ENCODE data around the gene ETS1.

The ETS1 gene

DNA sequence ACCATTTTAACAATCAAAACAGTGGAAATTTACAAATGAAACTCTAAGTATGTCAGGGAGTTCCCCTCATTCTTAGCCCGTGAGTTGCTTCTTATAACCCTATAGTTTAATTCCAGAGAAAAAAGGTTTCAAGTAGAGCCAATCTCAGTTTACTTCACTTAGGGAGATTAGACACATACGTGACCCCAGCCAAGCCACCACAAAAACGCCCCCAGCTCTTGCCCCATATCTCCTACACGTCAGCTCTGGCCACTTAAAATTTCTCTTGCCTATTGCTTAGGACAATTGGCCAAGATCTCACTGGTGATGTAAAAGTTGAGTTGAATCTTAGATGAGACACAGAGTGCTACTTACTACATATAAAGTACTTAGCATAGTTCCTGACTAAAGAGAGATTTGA is 166.4 kb downstream of the ETS1 start:
- ChIA-PET CTCF (no interaction called here), POLR2A (no interaction called here)
- no peaks in the 10 kb centered on the region for H3K36me3 ChIP-seq (ENCODE audit: control insufficient read depth in 2 of 2, insufficient read depth in 1 of 2, low read length in 2 of 2)
- TF ChIP-seq ZNF114 (tag by site-specific recombination; IDR thresholded peaks at IDR 0.05) (no peak), ZNF174 (tag by site-specific recombination; IDR thresholded peaks at IDR 0.05) (no peak), ZIC2 (tag by site-specific recombination; IDR thresholded peaks at IDR 0.05) (no peak), ZNF350 (tag by site-specific recombination; IDR thresholded peaks at IDR 0.05) (no peak), ZNF623 (tag by site-specific recombination; IDR thresholded peaks at IDR 0.05) (no peak), ZNF132 (tag by site-specific recombination; IDR thresholded peaks at IDR 0.05; ENCODE audit: borderline replicate concordance) (no peak), ZFP41 (tag by site-specific recombination; IDR thresholded peaks at IDR 0.05; ENCODE audit: borderline replicate concordance) (no peak), ZSCAN23 (tag by site-specific recombination; IDR thresholded peaks at IDR 0.05) (no peak), ZEB2 (tag by site-specific recombination; IDR thresholded peaks at IDR 0.05) (no peak), ZBTB7A (tag by site-specific recombination; IDR thresholded peaks at IDR 0.05; ENCODE audit: low read depth) (no peak), ZNF140 (tag by site-specific recombination; IDR thresholded peaks at IDR 0.05) (no peak), KLF1 (tag by site-specific recombination; IDR thresholded peaks at IDR 0.05) (no peak), ZNF600 (tag by site-specific recombination; IDR thresholded peaks at IDR 0.05) (no peak), ZNF138 (tag by site-specific recombination; IDR thresholded peaks at IDR 0.05; ENCODE audit: borderline replicate concordance) (no peak), ZNF416 (tag by site-specific recombination; IDR thresholded peaks at IDR 0.05) (no peak)
- TF ChIP-seq, protein P1, sequence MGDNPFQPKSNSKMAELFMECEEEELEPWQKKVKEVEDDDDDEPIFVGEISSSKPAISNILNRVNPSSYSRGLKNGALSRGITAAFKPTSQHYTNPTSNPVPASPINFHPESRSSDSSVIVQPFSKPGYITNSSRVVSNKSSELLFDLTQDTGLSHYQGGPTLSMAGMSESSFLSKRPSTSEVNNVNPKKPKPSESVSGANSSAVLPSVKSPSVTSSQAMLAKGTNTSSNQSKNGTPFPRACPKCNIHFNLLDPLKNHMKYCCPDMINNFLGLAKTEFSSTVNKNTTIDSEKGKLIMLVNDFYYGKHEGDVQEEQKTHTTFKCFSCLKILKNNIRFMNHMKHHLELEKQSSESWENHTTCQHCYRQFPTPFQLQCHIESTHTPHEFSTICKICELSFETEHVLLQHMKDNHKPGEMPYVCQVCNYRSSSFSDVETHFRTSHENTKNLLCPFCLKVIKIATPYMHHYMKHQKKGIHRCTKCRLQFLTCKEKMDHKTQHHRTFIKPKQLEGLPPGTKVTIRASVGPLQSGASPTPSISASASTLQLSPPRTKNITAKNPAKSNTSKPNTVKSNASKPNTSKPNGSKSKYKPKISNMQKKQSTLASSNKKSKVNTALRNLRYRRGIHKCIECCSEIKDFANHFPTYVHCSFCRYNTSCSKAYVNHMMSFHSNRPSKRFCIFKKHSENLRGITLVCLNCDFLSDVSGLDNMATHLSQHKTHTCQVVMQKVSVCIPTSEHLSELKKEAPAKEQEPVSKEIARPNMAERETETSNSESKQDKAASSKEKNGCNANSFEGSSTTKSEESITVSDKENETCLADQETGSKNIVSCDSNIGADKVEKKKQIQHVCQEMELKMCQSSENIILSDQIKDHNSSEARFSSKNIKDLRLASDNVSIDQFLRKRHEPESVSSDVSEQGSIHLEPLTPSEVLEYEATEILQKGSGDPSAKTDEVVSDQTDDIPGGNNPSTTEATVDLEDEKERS (tag by site-specific recombination; IDR thresholded peaks at IDR 0.05) = no peak
- TF ChIP-seq, protein P2, sequence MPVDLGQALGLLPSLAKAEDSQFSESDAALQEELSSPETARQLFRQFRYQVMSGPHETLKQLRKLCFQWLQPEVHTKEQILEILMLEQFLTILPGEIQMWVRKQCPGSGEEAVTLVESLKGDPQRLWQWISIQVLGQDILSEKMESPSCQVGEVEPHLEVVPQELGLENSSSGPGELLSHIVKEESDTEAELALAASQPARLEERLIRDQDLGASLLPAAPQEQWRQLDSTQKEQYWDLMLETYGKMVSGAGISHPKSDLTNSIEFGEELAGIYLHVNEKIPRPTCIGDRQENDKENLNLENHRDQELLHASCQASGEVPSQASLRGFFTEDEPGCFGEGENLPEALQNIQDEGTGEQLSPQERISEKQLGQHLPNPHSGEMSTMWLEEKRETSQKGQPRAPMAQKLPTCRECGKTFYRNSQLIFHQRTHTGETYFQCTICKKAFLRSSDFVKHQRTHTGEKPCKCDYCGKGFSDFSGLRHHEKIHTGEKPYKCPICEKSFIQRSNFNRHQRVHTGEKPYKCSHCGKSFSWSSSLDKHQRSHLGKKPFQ (tag by site-specific recombination; IDR thresholded peaks at IDR 0.05) = no peak
- no peaks in the 10 kb centered on the region; the same call in 1 of the 2 replicates for H3K4me1 ChIP-seq (ENCODE audit: control insufficient read depth, insufficient read depth, low read length)
- no peak overlapping the region for H3K4me3 ChIP-seq (ENCODE audit: low read depth, low read length)
- H3K27ac ChIP-seq (ENCODE audit: extremely low read depth, low read depth, low read length) = no peak overlapping the region
- H3K9me3 ChIP-seq (ENCODE audit: control insufficient read depth, insufficient read depth, low read depth, low read length) = no peaks in the 10 kb centered on the region

DNA sequence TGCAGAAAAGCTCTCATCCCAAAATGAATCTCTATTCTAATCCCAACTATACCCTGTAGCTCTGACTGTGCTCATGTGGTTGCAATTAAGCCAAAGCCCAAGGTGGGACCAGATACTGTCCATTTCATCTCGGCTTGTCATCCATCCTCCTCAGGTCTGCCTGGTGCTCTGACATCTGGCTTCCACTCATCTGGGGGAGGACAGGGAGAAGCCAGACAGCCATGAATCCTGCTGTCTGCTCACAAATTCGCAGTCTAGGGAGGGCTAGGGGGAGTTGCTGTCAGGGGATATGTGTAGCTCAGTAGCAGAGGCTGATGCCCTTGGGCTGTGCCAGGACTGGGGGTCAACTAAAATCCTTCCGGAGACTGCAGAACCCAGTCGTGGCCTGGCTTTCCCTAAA is 167.1 kb downstream of the ETS1 start:
- ChIA-PET POLR2A (interaction anchor here (0.6 kb wide), 1 partner anchor 11 kb away, joined by 3 read pairs; no protein-coding TSS in a partner anchor), CTCF (no interaction called here)
- TF ChIP-seq ZNF624 (tag by site-specific recombination; IDR thresholded peaks at IDR 0.05) (no peak), SP3 (tag by site-specific recombination; IDR thresholded peaks at IDR 0.05) (no peak), ZNF426 (tag by site-specific recombination; IDR thresholded peaks at IDR 0.05) (no peak), ZNF202 (tag by site-specific recombination; IDR thresholded peaks at IDR 0.05; ENCODE audit: borderline replicate concordance) (no peak), ZNF610 (tag by site-specific recombination; IDR thresholded peaks at IDR 0.05; ENCODE audit: borderline replicate concordance) (no peak), ZNF768 (tag by site-specific recombination; IDR thresholded peaks at IDR 0.05) (no peak), ZNF473 (tag by site-specific recombination; IDR thresholded peaks at IDR 0.05) (no peak), SCRT2 (tag by site-specific recombination; IDR thresholded peaks at IDR 0.05) (no peak), PRDM1 (tag by site-specific recombination; IDR thresholded peaks at IDR 0.05) (no peak), GFI1B (tag by site-specific recombination; IDR thresholded peaks at IDR 0.05) (no peak), ZNF792 (tag by site-specific recombination; IDR thresholded peaks at IDR 0.05) (no peak), ZNF274 (IDR thresholded peaks at IDR 0.05; ENCODE audit: low read length) (no peak), ZNF274 (tag by site-specific recombination; IDR thresholded peaks at IDR 0.05; ENCODE audit: borderline replicate concordance) (no peak)
- TF ChIP-seq, protein P3, sequence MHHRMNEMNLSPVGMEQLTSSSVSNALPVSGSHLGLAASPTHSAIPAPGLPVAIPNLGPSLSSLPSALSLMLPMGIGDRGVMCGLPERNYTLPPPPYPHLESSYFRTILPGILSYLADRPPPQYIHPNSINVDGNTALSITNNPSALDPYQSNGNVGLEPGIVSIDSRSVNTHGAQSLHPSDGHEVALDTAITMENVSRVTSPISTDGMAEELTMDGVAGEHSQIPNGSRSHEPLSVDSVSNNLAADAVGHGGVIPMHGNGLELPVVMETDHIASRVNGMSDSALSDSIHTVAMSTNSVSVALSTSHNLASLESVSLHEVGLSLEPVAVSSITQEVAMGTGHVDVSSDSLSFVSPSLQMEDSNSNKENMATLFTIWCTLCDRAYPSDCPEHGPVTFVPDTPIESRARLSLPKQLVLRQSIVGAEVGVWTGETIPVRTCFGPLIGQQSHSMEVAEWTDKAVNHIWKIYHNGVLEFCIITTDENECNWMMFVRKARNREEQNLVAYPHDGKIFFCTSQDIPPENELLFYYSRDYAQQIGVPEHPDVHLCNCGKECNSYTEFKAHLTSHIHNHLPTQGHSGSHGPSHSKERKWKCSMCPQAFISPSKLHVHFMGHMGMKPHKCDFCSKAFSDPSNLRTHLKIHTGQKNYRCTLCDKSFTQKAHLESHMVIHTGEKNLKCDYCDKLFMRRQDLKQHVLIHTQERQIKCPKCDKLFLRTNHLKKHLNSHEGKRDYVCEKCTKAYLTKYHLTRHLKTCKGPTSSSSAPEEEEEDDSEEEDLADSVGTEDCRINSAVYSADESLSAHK (tag by site-specific recombination; IDR thresholded peaks at IDR 0.05) = no peak
- Histone ChIP-seq H3K4me1 (ENCODE audit: control insufficient read depth, insufficient read depth, low read length) (no peaks in the 10 kb centered on the region; the same call in 1 of the 2 replicates), H3K36me3 (ENCODE audit: control insufficient read depth in 2 of 2, insufficient read depth in 1 of 2, low read length in 2 of 2) (no peaks in the 10 kb centered on the region), H3K4me3 (ENCODE audit: low read depth, low read length) (no peak overlapping the region), H3K9me3 (ENCODE audit: control insufficient read depth, insufficient read depth, low read depth, low read length) (no peaks in the 10 kb centered on the region), H3K27ac (ENCODE audit: extremely low read depth, low read depth, low read length) (no peak overlapping the region)

Data from HEK293 (cell line).